Calu3 (cell line): Measurements from ENCODE around the gene EXOC6B. TPM values are rescaled to one million over a fixed set of nuclear protein-coding genes. Genes with fewer than 3 reads are reported as not detected.

Experiments used
- BruUV-seq: library from RNA; stranded (reverse); fragments of 400-500 nt; replicated peaks from 2 replicates; lab custom pipeline; 2021; lab: Mats Ljungman, UMichigan
- CTCF ChIA-PET: fragments of 300-600 bp; sonication (Branson Sonifier 250); formaldehyde crosslinking; loops from one replicate; lab custom pipeline; 2022; ENCODE audit warnings: antibody characterized with exemption; lab: Charles Lee
- DNase-seq: peaks from one replicate; pipeline ENCODE4 v3.0.0; 2022
- H3K27ac Mint-ChIP-seq: one replicate; pipeline ENCODE4 v1.8.0; 2022; ENCODE audit warnings: mixed read lengths; ENCODE audit not compliant: unreplicated experiment
- H3K27me3 Mint-ChIP-seq: one replicate; pipeline ENCODE4 v1.8.0; 2022; ENCODE audit warnings: mixed read lengths; ENCODE audit not compliant: unreplicated experiment
- H3K36me3 Mint-ChIP-seq: one replicate; pipeline ENCODE4 v1.8.0; 2022; ENCODE audit warnings: mild to moderate bottlenecking, moderate library complexity, mixed read lengths; ENCODE audit not compliant: insufficient read depth, unreplicated experiment
- H3K4me1 Mint-ChIP-seq: one replicate; pipeline ENCODE4 v1.8.0; 2022; ENCODE audit warnings: mild to moderate bottlenecking, low read depth, mixed read lengths; ENCODE audit not compliant: unreplicated experiment
- H3K4me3 Mint-ChIP-seq: one replicate; pipeline ENCODE4 v1.8.0; 2022; ENCODE audit warnings: mild to moderate bottlenecking, low read depth, moderate library complexity, mixed read lengths; ENCODE audit not compliant: unreplicated experiment
- H3K9me3 Mint-ChIP-seq: one replicate; pipeline ENCODE4 v1.8.0; 2022; ENCODE audit warnings: low read depth, mixed read lengths; ENCODE audit not compliant: unreplicated experiment
- intact Hi-C: fragments of 100-400 bp; cut with micrococcal nuclease; formaldehyde crosslinking; loops from one replicate; pipeline ENCODE4 v1.10.0; 2022; ENCODE audit not compliant: unreplicated experiment
- total RNA-seq: library from RNA; stranded (reverse); gene quantifications from 2 replicates; pipeline ENCODE4 v1.2.3, GENCODE V29; 2022
- TF ChIP-seq, protein P1 (sequence below): fragments of 200-600 bp; IDR thresholded peaks from one replicate; pipeline ENCODE4 v1.8.0; 2022; ENCODE audit warnings: antibody characterized with exemption; ENCODE audit not compliant: unreplicated experiment

EXOC6B gene
- total RNA-seq, 1 experiment from 2014 or later, result 26.6 TPM

DNA sequence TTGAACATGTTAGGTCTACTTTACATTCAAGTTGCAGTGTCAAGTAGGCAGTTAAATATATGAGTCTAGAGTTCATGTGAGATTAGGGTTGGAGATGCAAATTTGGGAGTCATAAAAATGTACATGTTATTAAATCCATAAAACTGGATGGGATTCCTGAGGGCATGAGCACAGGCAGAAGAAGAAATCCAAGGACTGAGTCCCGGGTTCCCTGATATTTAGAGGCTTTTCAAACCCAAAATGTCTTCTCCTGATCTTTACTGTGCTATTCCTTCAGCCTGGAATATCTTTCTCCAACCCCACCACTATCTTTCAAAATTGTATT, 23.3 kb upstream of the EXOC6B start:
- H3K4me3 Mint-ChIP-seq, result no peak overlapping the region
- H3K4me1 Mint-ChIP-seq, result no peaks in the 10 kb centered on the region
- CTCF ChIA-PET, result no interaction called here
- no TSS peak for BruUV-seq
- no peaks in the 10 kb centered on the region for H3K36me3 Mint-ChIP-seq
- no peaks in the 10 kb centered on the region for H3K9me3 Mint-ChIP-seq
- TF ChIP-seq, protein P1, sequence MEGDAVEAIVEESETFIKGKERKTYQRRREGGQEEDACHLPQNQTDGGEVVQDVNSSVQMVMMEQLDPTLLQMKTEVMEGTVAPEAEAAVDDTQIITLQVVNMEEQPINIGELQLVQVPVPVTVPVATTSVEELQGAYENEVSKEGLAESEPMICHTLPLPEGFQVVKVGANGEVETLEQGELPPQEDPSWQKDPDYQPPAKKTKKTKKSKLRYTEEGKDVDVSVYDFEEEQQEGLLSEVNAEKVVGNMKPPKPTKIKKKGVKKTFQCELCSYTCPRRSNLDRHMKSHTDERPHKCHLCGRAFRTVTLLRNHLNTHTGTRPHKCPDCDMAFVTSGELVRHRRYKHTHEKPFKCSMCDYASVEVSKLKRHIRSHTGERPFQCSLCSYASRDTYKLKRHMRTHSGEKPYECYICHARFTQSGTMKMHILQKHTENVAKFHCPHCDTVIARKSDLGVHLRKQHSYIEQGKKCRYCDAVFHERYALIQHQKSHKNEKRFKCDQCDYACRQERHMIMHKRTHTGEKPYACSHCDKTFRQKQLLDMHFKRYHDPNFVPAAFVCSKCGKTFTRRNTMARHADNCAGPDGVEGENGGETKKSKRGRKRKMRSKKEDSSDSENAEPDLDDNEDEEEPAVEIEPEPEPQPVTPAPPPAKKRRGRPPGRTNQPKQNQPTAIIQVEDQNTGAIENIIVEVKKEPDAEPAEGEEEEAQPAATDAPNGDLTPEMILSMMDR, result no peak
- H3K27me3 Mint-ChIP-seq, result peaks cover 1% of the 10 kb centered on the region
- DNase-seq, result no peak
- intact Hi-C loops, result no loop called here
- no peak overlapping the region for H3K27ac Mint-ChIP-seq

- DNase-seq, result no peak
- no peak overlapping the region for H3K4me3 Mint-ChIP-seq
- TF ChIP-seq, protein P1, result no peak
- no peaks in the 10 kb centered on the region for H3K9me3 Mint-ChIP-seq
- CTCF ChIA-PET, result no interaction called here
- intact Hi-C loops, result no loop called here
- no peaks in the 10 kb centered on the region for H3K36me3 Mint-ChIP-seq
- H3K27ac Mint-ChIP-seq, result no peak overlapping the region
- BruUV-seq, result no TSS peak
- H3K4me1 Mint-ChIP-seq, result no peaks in the 10 kb centered on the region
- H3K27me3 Mint-ChIP-seq, result no peaks in the 10 kb centered on the region
These were observed 22.8 kb upstream of the EXOC6B start for GRCh38 chr2:72848436-72849137.

DNA sequence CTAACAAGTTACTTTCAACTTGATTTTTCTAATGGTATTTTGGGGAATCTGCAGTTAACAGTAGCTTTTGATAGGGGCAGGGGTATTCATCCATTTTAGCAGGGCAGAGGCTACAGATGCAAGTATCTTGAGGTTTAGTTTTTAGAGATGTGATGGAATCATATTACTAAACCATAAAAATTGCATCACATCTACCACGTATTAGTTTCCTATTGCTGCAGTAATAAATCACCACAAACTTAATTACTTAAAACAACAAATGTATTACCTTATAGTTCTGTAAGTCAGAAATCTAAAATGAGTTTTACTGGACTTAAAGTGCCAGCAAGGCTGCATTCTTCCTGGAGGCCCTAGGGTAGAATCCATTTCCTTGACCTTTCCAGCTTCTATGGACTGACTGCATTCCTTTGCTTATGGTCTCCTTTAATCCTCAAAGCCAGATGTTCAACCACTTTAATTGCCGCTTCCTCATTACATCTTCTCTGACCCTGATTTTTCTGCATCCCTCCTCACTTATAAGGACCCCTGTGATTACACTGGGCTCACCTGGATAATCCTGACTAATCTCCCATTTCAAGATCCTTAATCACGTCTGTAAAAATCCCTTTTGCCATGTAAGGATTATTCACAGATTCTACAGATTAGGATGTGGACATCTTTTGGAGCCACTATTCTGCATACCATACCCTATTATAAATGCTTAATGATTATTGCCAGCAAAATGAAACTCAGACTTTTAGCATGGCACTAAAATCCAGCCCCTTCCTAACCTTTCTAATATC, 21.9 kb upstream of the EXOC6B start:
- no peak overlapping the region for H3K27ac Mint-ChIP-seq
- CTCF ChIA-PET, result no interaction called here

DNA sequence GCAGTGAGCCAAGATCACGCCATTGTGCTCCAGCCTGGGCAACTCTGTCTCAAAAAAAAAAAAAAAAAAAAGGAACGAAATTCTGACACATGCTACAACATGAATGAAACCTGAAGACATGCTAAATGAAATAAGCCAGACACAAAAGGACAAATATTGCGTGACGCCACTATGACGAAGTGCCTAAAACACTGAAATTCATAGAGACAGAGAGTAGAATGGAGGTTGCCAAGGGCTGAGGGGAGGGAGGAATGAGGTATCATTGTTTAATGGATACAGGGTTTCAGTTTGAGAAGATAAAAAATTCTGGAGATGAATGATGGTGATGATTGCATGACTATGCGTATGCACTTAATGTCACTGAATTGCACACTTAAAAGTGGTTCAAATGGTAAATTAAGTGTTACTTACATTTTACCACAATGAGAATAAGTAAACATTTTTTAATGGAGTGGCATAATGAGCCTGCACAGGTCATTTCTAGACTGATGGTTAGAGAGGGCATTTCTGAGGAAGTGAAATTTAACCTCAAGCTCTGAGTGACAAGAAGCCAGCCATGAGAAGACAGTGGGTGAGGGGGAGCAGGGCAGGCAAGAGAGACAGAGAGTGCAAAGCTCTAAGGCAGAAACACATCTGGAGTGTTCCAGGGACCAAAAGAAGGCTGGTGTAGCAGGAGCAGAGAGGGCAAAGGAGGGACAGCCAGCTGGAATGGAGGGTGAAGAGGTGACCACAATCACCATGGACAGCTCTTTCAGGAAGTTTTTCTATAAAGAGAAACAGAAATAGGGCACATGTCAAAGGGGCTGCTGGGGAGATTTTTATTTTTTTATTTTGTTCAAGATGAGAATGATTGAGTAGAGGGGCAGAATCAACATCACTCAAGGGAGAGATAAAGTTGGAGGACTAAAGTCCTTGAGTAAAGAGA, 20.6 kb upstream of the EXOC6B start:
- CTCF ChIA-PET, result interaction anchor here (0.7 kb wide), 1 partner anchor 265 kb away, joined by 3 read pairs; no protein-coding TSS in a partner anchor
- Mint-ChIP-seq H3K27ac (no peak overlapping the region), H3K9me3 (no peaks in the 10 kb centered on the region), H3K27me3 (no peaks in the 10 kb centered on the region), H3K4me3 (no peak overlapping the region), H3K36me3 (no peaks in the 10 kb centered on the region), H3K4me1 (no peaks in the 10 kb centered on the region)
- intact Hi-C loops, result no loop called here
- DNase-seq, result no peak
- TF ChIP-seq, protein P1, result no peak
- BruUV-seq, result no TSS peak

More for the DNA sequence above, 21.9 kb upstream of the EXOC6B start:
- intact Hi-C loops, result no loop called here
- DNase-seq, result no peak
- TF ChIP-seq, protein P1, result no peak
- BruUV-seq, result no TSS peak
- Mint-ChIP-seq H3K9me3 (no peaks in the 10 kb centered on the region), H3K36me3 (no peaks in the 10 kb centered on the region), H3K4me1 (no peaks in the 10 kb centered on the region), H3K4me3 (no peak overlapping the region), H3K27me3 (no peaks in the 10 kb centered on the region)
